Neural progenitor cell (in vitro differentiated cells): Measurements from ENCODE around the gene DLL4. TPM values are rescaled to one million over a fixed set of nuclear protein-coding genes. Genes with fewer than 3 reads are reported as not detected.
A peak's percentile ranks its signal among the peaks of the same experiment; 100 is the strongest.

ENCODE experiments used
- DNase-seq: peaks from one replicate; pipeline ENCODE4 v3.0.0-alpha.2; 2016; ENCODE audit warnings: low spot score
- H2AFZ ChIP-seq: fragments of 200-600 bp; sonication (generic); replicated peaks from 2 replicates; pipeline ENCODE4 v1.6.1; 2016; ENCODE audit warnings: antibody characterized with exemption
- H3F3A ChIP-seq: fragments of 200-600 bp; sonication (generic); 2 replicates; pipeline ENCODE4 v1.6.1; 2016; ENCODE audit warnings: antibody characterized with exemption, low read depth
- H3K27ac ChIP-seq: fragments of 200-600 bp; sonication (generic); 2 replicates; pipeline ENCODE4 v1.5.1; 2016; ENCODE audit warnings: mild to moderate bottlenecking
- H3K27me3 ChIP-seq: fragments of 200-600 bp; sonication (generic); 2 replicates; pipeline ENCODE4 v1.6.1; 2016; ENCODE audit warnings: mild to moderate bottlenecking, moderate library complexity
- H3K36me3 ChIP-seq: fragments of 200-600 bp; sonication (generic); 2 replicates; pipeline ENCODE4 v1.5.1; 2016
- H3K4me1 ChIP-seq: fragments of 200-600 bp; sonication (generic); 2 replicates; pipeline ENCODE4 v1.6.1; 2016; ENCODE audit warnings: mixed run types
- H3K4me2 ChIP-seq: fragments of 200-600 bp; sonication (generic); 2 replicates; pipeline ENCODE4 v1.6.1; 2016
- H3K4me3 ChIP-seq: fragments of 200-600 bp; sonication (generic); 2 replicates; pipeline ENCODE4 v1.5.1; 2016
- H3K79me2 ChIP-seq: fragments of 200-600 bp; sonication (generic); 2 replicates; pipeline ENCODE4 v1.6.1; 2016; ENCODE audit warnings: low read depth
- H3K9ac ChIP-seq: fragments of 200-600 bp; sonication (generic); 2 replicates; pipeline ENCODE4 v1.6.1; 2016
- H3K9me3 ChIP-seq: fragments of 200-600 bp; sonication (generic); 2 replicates; pipeline ENCODE4 v1.5.1; 2016; ENCODE audit warnings: low read depth
- H4K20me1 ChIP-seq: fragments of 200-600 bp; sonication (generic); 2 replicates; pipeline ENCODE4 v1.6.1; 2016; ENCODE audit warnings: low read depth
- H3K27ac Mint-ChIP-seq: 3 replicates; pipeline ENCODE4 v1.8.0; 2021; ENCODE audit warnings: mixed read lengths
- H3K27me3 Mint-ChIP-seq: 2 replicates; pipeline ENCODE4 v1.8.0; 2022; ENCODE audit warnings: low read depth, mild to moderate bottlenecking, inconsistent platforms, moderate library complexity, mixed read lengths; ENCODE audit not compliant: insufficient read depth
- H3K36me3 Mint-ChIP-seq: 3 replicates; pipeline ENCODE4 v1.8.0; 2021; ENCODE audit warnings: mixed read lengths
- H3K4me1 Mint-ChIP-seq: 3 replicates; pipeline ENCODE4 v1.8.0; 2021; ENCODE audit warnings: mixed read lengths
- H3K4me3 Mint-ChIP-seq: 3 replicates; pipeline ENCODE4 v1.8.0; 2021; ENCODE audit warnings: mild to moderate bottlenecking, moderate library complexity, mixed read lengths
- H3K9me3 Mint-ChIP-seq: 3 replicates; pipeline ENCODE4 v1.8.0; 2020; ENCODE audit warnings: mixed read lengths
- CTCF ChIP-seq: fragments of 200-600 bp; sonication (generic); IDR thresholded peaks from 2 replicates; pipeline ENCODE4 v1.5.1; 2017; ENCODE audit warnings: antibody characterized with exemption, mild to moderate bottlenecking
- EZH2 ChIP-seq: fragments of 200-600 bp; sonication (generic); IDR thresholded peaks from 2 replicates; pipeline ENCODE4 v1.6.1; 2017; ENCODE audit warnings: antibody characterized with exemption, mild to moderate bottlenecking, moderate library complexity
- EZH2phosphoT487 ChIP-seq: fragments of 200-600 bp; sonication (generic); IDR thresholded peaks from 2 replicates; pipeline ENCODE4 v1.6.1; 2017; ENCODE audit warnings: antibody characterized with exemption
- total RNA-seq: library from RNA; depleted of rRNA; stranded (reverse); fragments of >200 nt; gene quantifications from 2 replicates; pipeline ENCODE4 v1.2.3, GENCODE V29; 2015; ENCODE audit warnings: low replicate concordance

Gene DLL4
- total RNA-seq, 1 donor from 2014 or later: not detected

GRCh38 chr15:40930430-40931299, 1.5 kb downstream of the DLL4 start:
- H3K27me3 ChIP-seq: peaks cover 99% of the 10 kb centered on the region

GRCh38 chr15:40931300-40932142, 2.4 kb downstream of the DLL4 start:
- peaks cover 33% of the 10 kb centered on the region for H3K4me1 Mint-ChIP-seq
- no peak for DNase-seq
- TF ChIP-seq EZH2: no peak
- no peak for TF ChIP-seq EZH2phosphoT487
- TF ChIP-seq CTCF: no peak
- Histone ChIP-seq H3K4me2 (peak overlapping the region; percentile 82), H3K4me1 (peaks cover 42% of the 10 kb centered on the region), H3F3A (peaks cover 25% of the 10 kb centered on the region), H3K36me3 (no peaks in the 10 kb centered on the region), H3K4me3 (no peak overlapping the region), H3K79me2 (no peaks in the 10 kb centered on the region), H4K20me1 (peaks cover 45% of the 10 kb centered on the region), H3K27me3 (peaks cover 90% of the 10 kb centered on the region), H3K9ac (no peak overlapping the region), H2AFZ (no peak overlapping the region), H3K9me3 (no peaks in the 10 kb centered on the region), H3K27ac (no peak overlapping the region)
- no peaks in the 10 kb centered on the region for H3K36me3 Mint-ChIP-seq
- H3K9me3 Mint-ChIP-seq: no peaks in the 10 kb centered on the region
- H3K4me3 Mint-ChIP-seq: peak overlapping the region; percentile 84
- peaks cover 60% of the 10 kb centered on the region for H3K27me3 Mint-ChIP-seq
- no peak overlapping the region for H3K27ac Mint-ChIP-seq

More at GRCh38 chr15:40930430-40931299, 1.5 kb downstream of the DLL4 start:
- Histone ChIP-seq H3K4me1 (peaks cover 50% of the 10 kb centered on the region), H3K9ac (no peak overlapping the region), H3F3A (peaks cover 25% of the 10 kb centered on the region), H3K36me3 (no peaks in the 10 kb centered on the region), H3K9me3 (no peaks in the 10 kb centered on the region), H4K20me1 (peaks cover 53% of the 10 kb centered on the region), H3K79me2 (no peaks in the 10 kb centered on the region), H2AFZ (no peak overlapping the region), H3K27ac (no peak overlapping the region), H3K4me3 (peak overlapping the region; percentile 57), H3K4me2 (peak overlapping the region; percentile 82)
- H3K4me3 Mint-ChIP-seq: peak overlapping the region; percentile 84
- TF ChIP-seq EZH2phosphoT487 (peak; percentile 29), EZH2 (peak; percentile 15), CTCF (peak; percentile 69)
- peak; percentile 87 for DNase-seq
- H3K27me3 Mint-ChIP-seq: peaks cover 64% of the 10 kb centered on the region
- H3K9me3 Mint-ChIP-seq: no peaks in the 10 kb centered on the region
- no peaks in the 10 kb centered on the region for H3K36me3 Mint-ChIP-seq
- H3K27ac Mint-ChIP-seq: no peak overlapping the region
- H3K4me1 Mint-ChIP-seq: peaks cover 36% of the 10 kb centered on the region

GRCh38 chr15:40932156-40932555, 3.0 kb downstream of the DLL4 start:
- no peak overlapping the region for H2AFZ ChIP-seq

More at GRCh38 chr15:40932156-40932555, 3.0 kb downstream of the DLL4 start:
- no peak overlapping the region for H3K27ac Mint-ChIP-seq
- peaks cover 32% of the 10 kb centered on the region for H3K4me1 Mint-ChIP-seq
- TF ChIP-seq EZH2phosphoT487 (no peak), EZH2 (no peak)
- Histone ChIP-seq H3K4me3 (no peak overlapping the region), H3K27me3 (peaks cover 84% of the 10 kb centered on the region), H3F3A (peaks cover 25% of the 10 kb centered on the region), H3K27ac (no peak overlapping the region), H3K36me3 (no peaks in the 10 kb centered on the region), H4K20me1 (peaks cover 38% of the 10 kb centered on the region), H3K9ac (no peak overlapping the region), H3K9me3 (no peaks in the 10 kb centered on the region), H3K79me2 (no peaks in the 10 kb centered on the region), H3K4me2 (no peak overlapping the region), H3K4me1 (peaks cover 36% of the 10 kb centered on the region)
- H3K36me3 Mint-ChIP-seq: no peaks in the 10 kb centered on the region
- H3K27me3 Mint-ChIP-seq: peaks cover 53% of the 10 kb centered on the region
- no peaks in the 10 kb centered on the region for H3K9me3 Mint-ChIP-seq
- no peak overlapping the region for H3K4me3 Mint-ChIP-seq
- no peak for DNase-seq
